Fibroblast of peridontal ligament (primary cell): ENCODE measurements around the gene FUS.

Experiments
- DNase-seq: peaks from one replicate; pipeline ENCODE4 v3.0.0-alpha.2; 2010; ENCODE audit errors: extremely low read depth

FUS gene

GRCh38 chr16:31202414-31203375 is 22.8 kb downstream of the FUS start, which contains the start of gene PYCARD:
Gene PYCARD (minus strand): TSS chr16:31202760. CDS start chr16:31202690, 70 bp downstream.
- DNase-seq: peak; percentile 33

- no peak for DNase-seq
These were observed 25.1 kb downstream of the FUS start for GRCh38 chr16:31204871-31205666.

- DNase-seq: no peak
These were observed 26.8 kb downstream of the FUS start for GRCh38 chr16:31206776-31207175.

GRCh38 chr16:31213342-31213741 is 33.4 kb downstream of the FUS start:
- DNase-seq: no peak

GRCh38 chr16:31213877-31214707 is 34.2 kb downstream of the FUS start, which contains the start of gene TRIM72:
Gene TRIM72 (plus strand): TSS chr16:31214119. CDS start chr16:31214739, 620 bp downstream.
- no peak for DNase-seq

GRCh38 chr16:31214708-31215286 is 34.9 kb downstream of the FUS start:
- no peak for DNase-seq

GRCh38 chr16:31215287-31216162 is 35.6 kb downstream of the FUS start:
- DNase-seq: peak; percentile 22

- DNase-seq: no peak
These were observed 36.6 kb downstream of the FUS start, which contains the start of gene PYDC1 for GRCh38 chr16:31216422-31217135. Gene PYDC1 (minus strand): TSS chr16:31217135. CDS start chr16:31217028, 107 bp downstream.

- no peak for DNase-seq
These were observed 37.2 kb downstream of the FUS start for GRCh38 chr16:31217136-31217530.

GRCh38 chr16:31219154-31219741 is 39.3 kb downstream of the FUS start:
- no peak for DNase-seq

- DNase-seq: no peak
These were observed 41.6 kb downstream of the FUS start for GRCh38 chr16:31221357-31222160.

GRCh38 chr16:31223044-31223443 is 43.1 kb downstream of the FUS start:
- no peak for DNase-seq

GRCh38 chr16:31224092-31224955 is 44.4 kb downstream of the FUS start:
- no peak for DNase-seq

- no peak for DNase-seq
These were observed 45.3 kb downstream of the FUS start for GRCh38 chr16:31225193-31225592.

GRCh38 chr16:31228206-31228605 is 48.3 kb downstream of the FUS start:
- DNase-seq: no peak

- no peak for DNase-seq
These were observed 49.6 kb downstream of the FUS start for GRCh38 chr16:31229501-31229900.

- no peak for DNase-seq
These were observed 58.1 kb downstream of the FUS start for GRCh38 chr16:31238041-31238440.
